DMS79 treated with DMSO at 0.1 percent for 48 hours (cell line): ENCODE measurements around the gene NTN5.
"Not testable (repeated sequence)": the region's sequence is repeated elsewhere in the genome, so short reads cannot be mapped to it uniquely, and the experiment has no call there.

Source experiments
- DNase-seq: peaks from one replicate; lab custom pipeline; 2025; lab: John Stamatoyannopoulos, UW

The NTN5 gene

DNA sequence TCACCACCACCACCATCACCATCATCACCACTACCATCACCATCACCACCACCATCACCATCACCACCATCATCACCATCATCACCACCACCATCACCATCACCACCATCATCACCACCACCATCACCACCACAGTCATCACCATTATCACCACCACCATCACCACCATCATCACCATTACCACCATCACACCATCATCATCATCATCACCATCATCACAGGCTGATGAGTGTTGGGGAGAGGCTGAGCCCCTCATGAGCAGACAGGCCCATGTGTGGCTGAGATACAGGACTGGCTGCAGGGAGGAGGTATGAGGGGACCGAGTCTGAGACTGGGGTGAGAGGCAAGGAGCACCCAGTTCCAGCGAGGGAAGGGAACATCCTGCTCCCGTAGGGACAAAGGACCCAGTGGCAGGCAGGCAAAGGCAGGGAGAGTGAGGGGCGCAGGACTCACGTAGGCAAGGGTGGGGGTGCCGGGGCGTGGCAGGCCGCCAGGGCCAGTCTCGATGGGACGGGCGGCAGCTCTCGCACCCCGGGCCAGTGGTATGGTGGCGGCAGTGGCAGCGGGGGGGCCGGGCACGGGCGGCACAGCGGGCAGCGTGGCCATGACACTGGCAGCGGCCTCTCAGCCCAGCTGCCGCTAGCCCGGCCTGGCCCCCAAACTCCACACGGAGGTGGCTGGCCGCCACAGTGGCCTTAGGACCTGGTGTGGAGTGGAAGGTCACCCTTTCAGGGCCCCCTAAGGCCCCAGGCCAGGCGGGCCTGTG lies 2.7 kb downstream of the NTN5 start:
- no peak for DNase-seq

GRCh38 chr19:48668761-48669160 lies 4.1 kb downstream of the NTN5 start:
- DNase-seq = no peak

DNA sequence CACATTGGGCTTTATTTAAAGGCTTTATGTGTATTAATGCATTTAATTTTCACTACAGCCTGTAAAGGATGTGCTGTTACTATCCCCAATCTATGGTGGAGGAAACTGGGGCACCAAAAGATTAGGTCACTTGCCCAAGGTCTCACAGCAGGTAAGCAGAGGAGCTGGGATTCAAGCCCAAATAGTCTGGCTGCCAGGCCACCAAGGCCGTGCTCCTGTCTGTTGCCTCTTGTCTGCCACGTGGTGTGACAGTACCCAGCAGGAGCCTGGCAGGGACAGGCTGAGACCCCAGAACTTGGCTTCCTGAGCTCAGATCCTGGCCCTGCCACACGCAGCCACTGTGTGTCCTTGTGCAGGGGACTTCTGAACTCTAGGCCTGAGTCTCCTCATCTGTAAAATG lies 4.5 kb downstream of the NTN5 start:
- DNase-seq = no peak

- DNase-seq = no peak
Observed at GRCh38 chr19:48665786-48666185, 7.0 kb downstream of the NTN5 start.

GRCh38 chr19:48664476-48664875 lies 8.3 kb downstream of the NTN5 start:
- DNase-seq = no peak

- no peak for DNase-seq
Observed at GRCh38 chr19:48663667-48664066, 9.2 kb downstream of the NTN5 start.

- DNase-seq = no peak
Observed at GRCh38 chr19:48661711-48662090, 11.1 kb downstream of the NTN5 start.

DNA sequence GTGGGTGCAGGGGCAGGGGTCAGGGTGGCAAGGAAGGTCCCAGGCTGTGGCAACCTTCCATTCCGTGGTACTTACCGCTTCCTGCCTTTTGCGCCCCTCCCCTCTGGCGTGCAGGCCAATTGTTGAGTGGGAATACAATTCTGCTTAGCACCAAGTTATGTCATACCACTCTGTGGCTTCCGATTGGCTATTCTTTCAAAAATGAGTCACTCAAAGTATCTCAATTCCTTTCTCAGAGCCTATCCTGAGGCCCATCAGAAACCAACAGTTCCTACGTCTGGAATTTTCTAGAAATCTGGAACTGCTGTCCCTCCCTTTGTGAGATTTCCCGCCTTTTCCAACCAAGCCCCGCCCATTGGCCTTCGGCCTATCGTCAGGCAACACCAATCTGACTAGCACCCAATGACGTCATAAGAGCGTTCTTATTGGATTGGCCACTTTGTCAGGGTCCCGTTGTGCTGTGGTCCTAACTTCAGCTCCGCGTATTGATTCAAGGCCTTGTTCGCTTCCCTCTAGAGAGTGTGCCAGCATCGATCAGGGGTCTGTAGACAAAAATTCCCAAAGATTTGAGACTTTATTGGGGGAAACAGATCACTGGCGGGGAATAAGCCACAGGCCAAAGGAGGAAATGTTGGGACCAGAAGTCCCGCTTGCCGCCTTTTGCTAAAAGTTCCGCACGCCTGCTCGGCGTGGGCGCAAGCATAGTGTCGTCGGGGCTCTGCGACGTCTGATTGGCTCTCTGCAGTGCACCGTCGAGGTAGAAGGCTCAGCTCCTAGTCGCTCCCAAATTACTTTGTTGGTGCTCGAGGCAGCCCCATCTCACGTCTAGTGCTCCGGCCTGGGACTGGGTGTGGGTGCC lies 11.7 kb downstream of the NTN5 start:
- no peak for DNase-seq

DNA sequence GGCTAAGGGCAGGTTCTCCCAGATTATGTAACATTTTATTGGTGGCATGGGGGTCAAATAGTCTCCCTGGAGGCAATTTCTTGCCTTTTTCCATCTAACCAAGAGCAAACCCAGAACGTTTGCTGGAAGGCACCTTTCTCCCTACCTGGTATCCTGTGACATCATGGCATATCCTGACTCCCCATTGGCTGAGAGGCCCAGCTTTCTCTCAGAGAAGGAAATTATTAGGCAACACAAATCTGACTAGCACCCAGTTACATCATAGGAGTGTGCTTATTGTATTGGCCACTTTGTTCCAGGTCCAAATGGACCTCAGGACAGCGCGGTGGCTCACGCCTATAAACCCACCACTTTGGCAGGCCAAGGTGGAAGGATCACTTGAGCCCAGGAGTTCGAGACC lies 13.0 kb downstream of the NTN5 start:
- no peak for DNase-seq

DNA sequence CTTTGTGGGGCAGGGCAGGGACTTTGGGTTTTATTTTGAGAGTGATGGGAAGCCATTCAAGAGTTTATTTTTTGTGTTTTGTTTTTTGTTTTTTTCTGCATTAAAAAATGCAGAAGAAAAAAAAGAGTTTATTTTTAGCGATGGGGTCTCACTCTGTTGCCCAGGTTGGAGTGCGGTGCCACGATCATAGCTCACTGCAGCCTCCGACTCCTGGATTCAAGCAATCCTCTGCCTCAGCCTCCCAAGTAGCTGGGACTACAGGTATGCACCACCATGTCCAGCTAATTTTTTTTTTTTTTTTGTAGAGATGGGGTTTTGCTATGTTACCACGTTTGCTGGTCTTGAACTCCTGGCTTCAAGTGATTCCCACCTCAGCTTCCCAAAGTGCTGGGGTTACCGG lies 14.3 kb downstream of the NTN5 start:
- DNase-seq = no peak

DNA sequence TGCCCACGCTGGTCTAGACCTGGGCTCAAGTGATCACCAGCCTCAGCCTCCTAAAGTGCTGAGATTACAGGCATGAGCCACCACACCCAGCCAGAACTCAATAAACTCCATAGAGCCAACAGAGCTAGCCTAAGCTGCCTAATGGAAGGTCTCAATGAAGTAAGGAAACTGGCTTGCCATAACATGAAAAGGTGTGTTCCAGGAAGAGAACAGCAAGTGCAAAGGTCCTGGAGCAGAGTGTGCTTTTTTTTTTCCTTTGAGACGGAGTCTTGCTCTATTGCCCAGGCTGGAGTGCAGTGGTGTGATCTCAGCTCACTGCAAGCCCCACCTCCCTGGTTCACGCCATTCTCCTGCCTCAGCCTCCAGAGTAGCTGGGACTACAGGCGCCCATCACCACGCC lies 15.0 kb downstream of the NTN5 start:
- not testable (repeated sequence) for DNase-seq

GRCh38 chr19:48656840-48657474 lies 15.9 kb downstream of the NTN5 start:
- DNase-seq = no peak

DNA sequence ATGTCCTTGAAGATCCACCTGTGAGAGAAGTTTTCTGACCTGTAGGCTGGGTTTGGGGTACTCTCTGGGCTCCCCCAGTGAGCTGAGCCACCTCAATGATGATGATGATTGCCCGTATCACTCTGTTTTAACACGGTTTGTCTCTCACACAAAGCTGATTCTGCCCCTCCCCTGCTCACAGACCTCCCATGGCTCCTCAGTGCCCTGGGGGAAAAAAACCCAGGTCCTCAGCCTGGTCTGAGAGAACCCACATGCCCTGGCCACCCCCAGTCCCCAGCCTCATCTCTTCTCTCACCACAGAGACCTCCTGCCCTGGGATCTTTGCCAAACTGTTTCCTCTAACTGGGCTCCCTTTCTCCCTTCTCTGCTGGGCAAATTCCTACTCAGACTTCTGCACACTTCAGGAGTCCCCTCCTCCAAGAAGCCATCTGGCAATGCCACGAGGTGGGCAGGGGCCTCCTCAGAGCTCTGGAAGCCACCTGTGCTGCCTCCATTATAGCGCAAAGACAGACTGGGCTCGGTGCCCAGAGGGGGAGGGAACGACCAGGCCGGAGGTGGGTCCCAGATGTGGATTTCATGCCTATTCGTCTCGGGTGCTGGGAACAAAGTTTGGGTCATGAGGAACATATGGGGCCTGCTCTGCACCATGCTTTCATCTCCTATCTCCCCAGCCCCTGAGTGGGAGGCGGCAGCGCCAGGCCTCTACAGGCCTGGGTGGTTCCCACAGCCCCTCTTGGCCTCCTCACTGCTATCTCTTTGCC lies 18.3 kb downstream of the NTN5 start:
- peak; percentile 34 for DNase-seq

- DNase-seq = no peak
Observed at GRCh38 chr19:48651683-48652048, 21.2 kb downstream of the NTN5 start.

DNA sequence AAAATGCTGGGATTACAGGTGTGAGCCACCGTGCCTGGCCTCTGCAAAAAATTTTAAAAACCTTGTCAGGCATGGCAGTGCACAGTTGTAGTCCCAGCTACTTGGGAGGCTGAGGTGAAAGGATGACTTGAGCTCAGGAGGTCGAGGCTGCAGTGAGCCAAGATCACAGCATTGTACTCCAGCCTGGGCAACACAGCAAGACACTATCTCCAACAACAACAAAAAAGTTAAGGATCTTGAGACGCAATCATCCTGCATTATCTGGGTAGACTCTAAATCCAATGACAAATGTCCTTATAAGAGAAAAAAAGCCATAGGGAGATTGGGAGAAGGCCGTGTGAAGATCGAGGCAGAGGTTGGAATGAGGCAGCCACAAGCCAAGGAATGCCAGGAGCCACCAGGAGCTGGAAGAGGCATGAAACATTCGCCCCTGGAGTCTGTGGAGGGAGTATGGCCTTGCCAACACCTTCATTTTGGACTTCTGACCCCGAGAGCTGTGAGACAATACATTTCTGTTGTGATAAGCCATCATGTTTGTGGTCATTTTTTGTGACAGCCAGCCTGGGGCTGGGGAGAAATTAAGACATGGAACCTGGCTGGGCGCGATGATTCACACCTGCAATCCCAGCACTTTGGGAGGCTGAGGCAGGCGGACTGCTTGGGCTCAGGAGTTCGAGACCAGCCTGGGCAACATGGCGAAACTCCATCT lies 21.7 kb downstream of the NTN5 start:
- no peak for DNase-seq

- DNase-seq = no peak
Observed at GRCh38 chr19:48648134-48648533, 24.7 kb downstream of the NTN5 start.

GRCh38 chr19:48646722-48647216 lies 26.0 kb downstream of the NTN5 start:
- no peak for DNase-seq

DNA sequence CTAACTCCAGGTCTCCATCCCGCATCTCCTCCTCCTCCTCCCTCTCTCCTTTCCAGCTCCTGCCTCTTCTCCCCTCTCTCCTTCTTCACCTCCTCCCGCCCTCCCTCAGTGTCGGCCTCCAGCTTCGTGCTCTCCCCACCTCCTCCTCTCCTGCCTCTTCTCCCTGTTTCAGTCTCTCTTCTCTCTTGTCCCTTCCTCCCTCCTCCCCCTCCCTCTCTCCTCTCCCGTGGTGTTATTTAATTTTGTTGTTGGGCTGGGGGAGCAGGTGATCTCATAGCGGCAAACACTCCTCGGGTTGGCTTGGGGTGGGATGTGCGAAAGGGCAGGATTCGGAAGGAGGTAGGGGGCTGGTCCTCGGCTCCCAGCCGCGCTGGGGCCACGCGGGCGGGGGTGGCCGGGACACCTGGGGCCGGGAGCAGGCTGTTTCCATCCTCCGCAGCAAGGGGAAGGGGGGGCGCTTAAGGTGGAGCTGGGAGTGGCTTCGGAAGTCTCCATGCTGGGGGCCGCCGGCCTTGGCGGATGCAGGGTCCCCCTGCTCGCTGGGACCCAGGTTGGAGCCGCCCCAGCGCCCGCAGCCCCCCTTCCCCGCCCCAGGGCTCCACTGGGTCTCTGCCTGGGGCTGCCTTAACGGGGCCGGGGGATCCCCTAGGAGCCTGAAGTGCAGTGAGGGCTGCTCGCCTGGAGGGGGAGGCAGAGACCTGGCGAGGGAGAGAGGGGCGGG lies 26.7 kb downstream of the NTN5 start, which contains the start of gene CA11:
CA11 (minus strand) TSS at position 187 of the 721 bp plus-strand sequence. CDS start 555 bp downstream, outside the sequence.
- peak; percentile 89 for DNase-seq

GRCh38 chr19:48645620-48646000 lies 27.2 kb downstream of the NTN5 start:
- DNase-seq = peak; percentile 70

DNA sequence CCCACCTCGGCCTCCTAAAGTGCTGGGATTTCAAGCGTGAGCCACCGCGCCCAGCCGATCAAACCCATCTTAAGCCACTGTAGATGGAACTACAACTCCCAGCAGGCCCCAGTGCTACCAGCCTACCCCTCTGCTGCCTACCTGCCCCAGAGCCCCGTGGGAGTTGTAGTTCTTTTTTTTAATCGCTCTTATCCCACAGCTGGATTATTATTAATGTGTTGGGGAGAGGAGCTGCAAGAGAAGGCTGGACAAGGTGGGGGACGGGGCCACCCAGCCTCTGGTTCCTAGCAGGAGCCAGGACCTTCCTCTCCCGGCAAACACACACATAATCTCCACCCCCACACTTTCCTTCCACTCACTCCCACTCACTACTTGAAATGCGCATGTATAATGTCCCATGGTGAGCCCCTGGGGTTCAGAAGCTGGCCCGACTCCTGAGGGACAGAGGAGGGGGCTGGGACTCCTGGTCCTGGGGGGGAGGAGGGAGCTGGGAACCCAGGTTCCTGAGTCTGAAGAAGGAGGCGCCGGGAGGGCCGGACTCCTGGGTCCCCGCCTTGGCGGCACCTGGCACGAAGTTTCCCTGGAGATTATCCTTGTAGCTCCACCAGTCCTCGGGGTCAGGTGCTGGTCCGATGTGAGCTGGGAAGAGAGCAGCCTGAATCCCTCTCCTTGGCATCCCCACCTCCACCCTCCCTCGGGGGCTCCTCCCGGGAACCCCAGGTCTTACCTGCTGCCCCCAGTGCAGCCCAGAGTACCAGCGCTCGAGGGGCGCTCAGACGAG lies 27.8 kb downstream of the NTN5 start:
- DNase-seq = peak; percentile 71
